Fibroblast of pulmonary artery (primary cell): Measurements from ENCODE around the gene HORMAD2.
"Not testable (repeated sequence)": the region's sequence is repeated elsewhere in the genome, so short reads cannot be mapped to it uniquely, and the experiment has no call there.

Source experiments
- DNase-seq: peaks from one replicate; pipeline ENCODE4 v3.0.0-alpha.2; 2010; ENCODE audit warnings: low read depth
- H3K4me3 ChIP-seq: replicated peaks from 2 replicates; pipeline ENCODE4 v1.5.1; 2011; ENCODE audit warnings: low read depth, mild to moderate bottlenecking, control low read depth, low read length, moderate library complexity
- CTCF ChIP-seq: IDR thresholded peaks from 2 replicates; pipeline ENCODE4 v1.5.1; 2011; ENCODE audit warnings: mild to moderate bottlenecking, control low read depth, low read length, inconsistent platforms; ENCODE audit errors: missing control alignments

HORMAD2 gene

GRCh38 chr22:30212996-30213441, 132.8 kb downstream of the HORMAD2 start:
- TF ChIP-seq CTCF: no peak
- H3K4me3 ChIP-seq: no peak overlapping the region
- DNase-seq: peak; percentile 94

DNA sequence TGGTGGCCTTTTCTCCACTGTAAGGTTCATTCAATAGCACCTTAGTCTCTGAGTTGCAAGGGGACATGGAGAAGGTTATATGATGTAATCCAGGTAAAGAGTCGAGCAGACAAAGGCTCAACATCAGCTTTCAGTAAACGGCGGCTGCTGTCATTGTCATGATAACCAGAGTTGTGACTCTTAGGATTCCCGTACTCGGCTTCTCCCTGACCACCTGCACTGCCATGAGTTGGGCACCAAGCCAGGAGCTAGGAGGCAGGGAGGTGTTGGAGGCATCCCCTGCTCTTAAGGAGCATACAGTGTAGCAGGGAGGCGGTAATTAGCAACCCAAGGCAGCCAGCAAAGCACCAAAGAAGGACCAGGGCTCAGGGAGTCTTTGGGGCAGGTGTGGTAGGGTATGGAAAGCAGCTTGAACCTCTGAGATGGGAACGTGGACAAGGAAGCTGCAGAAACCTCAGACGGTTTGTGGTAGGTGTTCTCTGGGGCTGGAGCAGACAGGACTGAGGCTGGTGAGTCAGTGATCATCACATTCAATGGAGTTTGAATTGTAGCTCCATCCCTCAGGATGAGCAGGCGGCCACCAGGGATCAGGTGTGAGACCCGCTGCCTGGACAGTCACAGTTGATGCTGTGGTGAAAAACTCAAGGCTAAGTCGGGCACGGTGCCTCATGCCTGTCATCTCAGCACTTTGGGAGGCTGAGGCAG, 134.6 kb downstream of the HORMAD2 start:
- DNase-seq: no peak
- no peak for TF ChIP-seq CTCF

GRCh38 chr22:30216272-30216671, 136.0 kb downstream of the HORMAD2 start:
- H3K4me3 ChIP-seq, DNase-seq: not testable (repeated sequence)

More for the DNA sequence above, 134.6 kb downstream of the HORMAD2 start:
- H3K4me3 ChIP-seq: no peak overlapping the region

DNA sequence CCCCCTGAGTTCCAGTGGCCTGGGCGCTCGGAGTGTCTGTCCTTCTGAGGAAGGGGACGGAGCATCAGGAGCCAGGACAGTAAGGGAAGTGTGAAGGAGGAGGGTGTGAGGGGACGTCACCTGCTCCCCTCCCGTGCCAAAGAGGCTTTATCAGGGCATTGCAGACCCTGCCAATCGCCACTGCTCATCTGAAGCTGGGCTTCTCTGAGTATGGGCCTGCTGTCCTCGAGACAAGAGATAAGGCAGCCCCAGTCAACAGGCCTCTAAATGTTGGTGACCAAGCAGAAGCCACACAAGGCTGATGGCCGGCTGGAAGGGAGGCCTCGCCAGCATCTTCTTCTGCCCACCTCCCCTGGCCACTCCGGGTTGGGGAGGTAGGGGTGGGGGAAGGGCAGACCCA, 136.4 kb downstream of the HORMAD2 start:
- H3K4me3 ChIP-seq: no peak overlapping the region
- no peak for DNase-seq
- TF ChIP-seq CTCF: no peak

DNA sequence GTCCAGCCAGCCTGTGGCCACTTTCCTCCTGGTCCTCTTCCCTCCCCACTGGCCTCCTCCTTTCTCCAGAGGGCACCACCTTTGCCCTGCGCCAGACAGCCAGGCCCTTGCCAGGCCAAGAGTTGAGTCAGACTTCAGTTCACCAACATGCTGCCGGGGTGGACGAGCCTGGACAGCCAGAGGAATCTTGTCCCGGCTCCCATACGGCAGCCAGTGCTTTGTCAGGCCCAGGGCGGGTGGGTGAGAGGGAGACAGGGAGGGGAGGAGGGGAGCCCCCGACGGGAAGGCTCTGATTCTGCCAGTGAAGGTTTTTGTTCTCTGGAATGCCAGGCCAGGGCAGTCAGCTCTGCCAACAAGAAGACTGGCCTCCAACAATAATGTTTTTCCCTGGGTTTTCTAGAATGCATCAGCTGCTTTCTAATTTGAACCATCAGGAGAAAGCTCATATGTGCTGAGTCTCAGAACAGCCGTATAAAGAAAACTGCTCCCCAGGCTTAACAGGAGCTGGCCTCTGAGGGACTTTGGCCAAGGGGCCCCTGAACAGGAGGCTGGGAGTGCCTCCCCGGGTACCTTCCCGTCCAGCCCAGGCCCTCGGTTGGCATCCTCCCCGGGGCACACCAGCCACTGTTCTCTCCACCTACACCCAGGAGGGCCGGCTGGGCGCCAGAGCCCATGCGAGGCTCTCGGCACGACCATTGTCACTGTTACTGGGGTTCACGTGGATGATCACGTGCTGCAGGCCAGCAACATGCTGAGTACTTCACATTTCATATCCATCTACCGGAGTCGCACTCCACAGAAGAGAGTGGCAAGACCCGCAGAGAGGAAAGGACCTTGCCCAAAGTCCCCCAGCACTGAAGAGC, 137.7 kb downstream of the HORMAD2 start:
- no peak overlapping the region for H3K4me3 ChIP-seq
- no peak for TF ChIP-seq CTCF
- no peak for DNase-seq

- DNase-seq: no peak
- no peak overlapping the region for H3K4me3 ChIP-seq
- no peak for TF ChIP-seq CTCF
These were observed 138.9 kb downstream of the HORMAD2 start for GRCh38 chr22:30219049-30219654.

GRCh38 chr22:30219668-30220278, 139.5 kb downstream of the HORMAD2 start:
- DNase-seq: no peak
- no peak overlapping the region for H3K4me3 ChIP-seq
- no peak for TF ChIP-seq CTCF
